Measurements from ENCODE around the gene ZFP62. TPM values are rescaled to one million over a fixed set of nuclear protein-coding genes. Genes with fewer than 3 reads are reported as not detected.

ZFP62 gene
- total RNA-seq, 1 experiment from 2014 or later = 30.7 TPM

DNA sequence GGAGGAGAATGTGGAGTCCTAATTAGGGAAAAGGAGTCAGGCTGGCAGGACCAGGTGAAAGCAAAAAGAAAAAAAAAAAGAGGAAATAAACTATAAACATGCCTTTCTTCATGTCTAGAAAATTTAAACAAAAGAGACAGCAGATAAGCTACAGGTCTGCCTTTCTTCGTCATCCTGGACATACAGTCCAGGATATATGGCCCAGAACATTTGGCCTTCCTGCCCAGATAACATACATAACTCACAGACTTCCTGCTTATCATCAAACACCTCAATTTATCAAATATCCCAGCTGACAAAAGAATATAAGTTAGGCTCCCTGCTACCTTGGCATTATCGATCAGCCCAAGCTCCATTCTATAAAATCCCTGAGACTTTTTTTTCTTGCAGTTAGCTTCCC lies 49.1 kb upstream of the ZFP62 start:
- Histone ChIP-seq H3K4me3 (replicated peaks in 1 of 2; ENCODE audit: low read depth in 1 of 2, low read length in 2 of 2) (no peak overlapping the region), H3K4me1 (ENCODE audit: control insufficient read depth in 1 of 2, insufficient read depth in 2 of 2, low read length in 2 of 2) (no peaks in the 10 kb centered on the region), H2AFZ (ENCODE audit: low read depth, low read length, poor library complexity, severe bottlenecking) (no peak overlapping the region), H3K9me3 (ENCODE audit: control insufficient read depth in 1 of 2, insufficient read depth in 1 of 2, low read depth in 1 of 2, low read length in 2 of 2) (no peaks in the 10 kb centered on the region; a peak in 1 of 4 replicates), H3K27ac (ENCODE audit: low read depth, low read length) (no peak overlapping the region), H3K4me2 (ENCODE audit: low read length) (no peak overlapping the region), H3K79me2 (ENCODE audit: insufficient read depth, low read length) (no peaks in the 10 kb centered on the region), H3K9me2 (ENCODE audit: insufficient read depth) (no peaks in the 10 kb centered on the region), H3K27me3 (ENCODE audit: insufficient read depth, low read length) (no peaks in the 10 kb centered on the region), H3K9ac (ENCODE audit: low read length) (no peak overlapping the region), H4K20me1 (ENCODE audit: insufficient read depth) (no peaks in the 10 kb centered on the region), H3K36me3 (ENCODE audit: control insufficient read depth in 1 of 2, insufficient read depth in 2 of 2, low read length in 2 of 2) (no peaks in the 10 kb centered on the region)
- POLR2A ChIA-PET = no interaction called here
- intact Hi-C loops (cut with micrococcal nuclease) = no loop called here
- RAD21 ChIA-PET (ENCODE audit: low non-redundant PET in 1 of 2, low total read pairs in 2 of 2, uncharacterized antibody in 2 of 2, unreplicated experiment in 2 of 2) = no interaction called here
- TF ChIP-seq SIN3A (IDR thresholded peaks at IDR 0.05; ENCODE audit: low read depth) (no peak), SRF (IDR thresholded peaks at IDR 0.05; ENCODE audit: low read depth) (no peak), EZH2phosphoT487 (IDR thresholded peaks at IDR 0.05; ENCODE audit: borderline replicate concordance) (no peak), FOSL1 (IDR thresholded peaks at IDR 0.05; ENCODE audit: low read depth) (no peak), CBX3 (IDR thresholded peaks at IDR 0.05; ENCODE audit: low read depth) (no peak)
- TF ChIP-seq, protein P1, sequence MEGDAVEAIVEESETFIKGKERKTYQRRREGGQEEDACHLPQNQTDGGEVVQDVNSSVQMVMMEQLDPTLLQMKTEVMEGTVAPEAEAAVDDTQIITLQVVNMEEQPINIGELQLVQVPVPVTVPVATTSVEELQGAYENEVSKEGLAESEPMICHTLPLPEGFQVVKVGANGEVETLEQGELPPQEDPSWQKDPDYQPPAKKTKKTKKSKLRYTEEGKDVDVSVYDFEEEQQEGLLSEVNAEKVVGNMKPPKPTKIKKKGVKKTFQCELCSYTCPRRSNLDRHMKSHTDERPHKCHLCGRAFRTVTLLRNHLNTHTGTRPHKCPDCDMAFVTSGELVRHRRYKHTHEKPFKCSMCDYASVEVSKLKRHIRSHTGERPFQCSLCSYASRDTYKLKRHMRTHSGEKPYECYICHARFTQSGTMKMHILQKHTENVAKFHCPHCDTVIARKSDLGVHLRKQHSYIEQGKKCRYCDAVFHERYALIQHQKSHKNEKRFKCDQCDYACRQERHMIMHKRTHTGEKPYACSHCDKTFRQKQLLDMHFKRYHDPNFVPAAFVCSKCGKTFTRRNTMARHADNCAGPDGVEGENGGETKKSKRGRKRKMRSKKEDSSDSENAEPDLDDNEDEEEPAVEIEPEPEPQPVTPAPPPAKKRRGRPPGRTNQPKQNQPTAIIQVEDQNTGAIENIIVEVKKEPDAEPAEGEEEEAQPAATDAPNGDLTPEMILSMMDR (IDR thresholded peaks at IDR 0.05 in 2 of 3, conservative IDR thresholded peaks at IDR 0.05 in 1 of 3; ENCODE audit: borderline replicate concordance in 1 of 3, insufficient read depth in 1 of 3, low read depth in 2 of 3, low read length in 2 of 3) = no peak
- CTCF ChIA-PET = no interaction called here
- no peak for ATAC-seq
- no peak for DNase-seq (ENCODE audit: low read depth, low spot score)
- no TSS peak for BruUV-seq (replicated peaks)

DNA sequence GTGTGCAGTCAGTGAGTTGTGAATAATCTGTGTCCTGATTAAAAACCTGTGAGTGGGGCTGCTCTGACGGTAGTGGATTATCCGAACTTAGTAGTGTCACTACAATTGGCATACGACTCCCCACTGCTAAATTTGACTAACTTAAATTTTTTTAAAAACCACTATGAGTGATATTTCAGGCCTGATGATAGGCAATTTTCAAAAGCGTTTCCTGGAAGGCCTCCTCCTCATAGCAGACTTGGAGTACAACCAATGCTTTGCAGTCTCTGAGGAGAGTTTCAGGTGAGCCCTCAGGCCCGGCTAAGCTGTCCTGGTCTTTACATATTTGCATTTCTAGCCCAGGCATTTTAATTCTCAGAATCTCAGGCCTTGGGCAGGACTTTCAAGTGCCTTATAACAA lies 48.7 kb upstream of the ZFP62 start:
- Histone ChIP-seq H3K9me2 (ENCODE audit: insufficient read depth) (no peaks in the 10 kb centered on the region), H2AFZ (ENCODE audit: low read depth, low read length, poor library complexity, severe bottlenecking) (no peak overlapping the region), H3K36me3 (ENCODE audit: control insufficient read depth in 1 of 2, insufficient read depth in 2 of 2, low read length in 2 of 2) (no peaks in the 10 kb centered on the region), H4K20me1 (ENCODE audit: insufficient read depth) (no peaks in the 10 kb centered on the region), H3K4me3 (replicated peaks in 1 of 2; ENCODE audit: low read depth in 1 of 2, low read length in 2 of 2) (no peak overlapping the region), H3K4me1 (ENCODE audit: control insufficient read depth in 1 of 2, insufficient read depth in 2 of 2, low read length in 2 of 2) (no peaks in the 10 kb centered on the region), H3K27me3 (ENCODE audit: insufficient read depth, low read length) (no peaks in the 10 kb centered on the region), H3K79me2 (ENCODE audit: insufficient read depth, low read length) (no peaks in the 10 kb centered on the region), H3K27ac (ENCODE audit: low read depth, low read length) (no peak overlapping the region), H3K9me3 (ENCODE audit: control insufficient read depth in 1 of 2, insufficient read depth in 1 of 2, low read depth in 1 of 2, low read length in 2 of 2) (no peaks in the 10 kb centered on the region; a peak in 1 of 4 replicates), H3K9ac (ENCODE audit: low read length) (no peak overlapping the region), H3K4me2 (ENCODE audit: low read length) (no peak overlapping the region)
- RAD21 ChIA-PET (ENCODE audit: low non-redundant PET in 1 of 2, low total read pairs in 2 of 2, uncharacterized antibody in 2 of 2, unreplicated experiment in 2 of 2) = no interaction called here
- CTCF ChIA-PET = no interaction called here
- DNase-seq (ENCODE audit: low read depth, low spot score) (no peak), ATAC-seq (no peak)
- no TSS peak for BruUV-seq (replicated peaks)
- intact Hi-C loops (cut with micrococcal nuclease) = no loop called here
- no peak for TF ChIP-seq EGR1 (IDR thresholded peaks at IDR 0.05; ENCODE audit: low read depth)
- TF ChIP-seq, protein P2, sequence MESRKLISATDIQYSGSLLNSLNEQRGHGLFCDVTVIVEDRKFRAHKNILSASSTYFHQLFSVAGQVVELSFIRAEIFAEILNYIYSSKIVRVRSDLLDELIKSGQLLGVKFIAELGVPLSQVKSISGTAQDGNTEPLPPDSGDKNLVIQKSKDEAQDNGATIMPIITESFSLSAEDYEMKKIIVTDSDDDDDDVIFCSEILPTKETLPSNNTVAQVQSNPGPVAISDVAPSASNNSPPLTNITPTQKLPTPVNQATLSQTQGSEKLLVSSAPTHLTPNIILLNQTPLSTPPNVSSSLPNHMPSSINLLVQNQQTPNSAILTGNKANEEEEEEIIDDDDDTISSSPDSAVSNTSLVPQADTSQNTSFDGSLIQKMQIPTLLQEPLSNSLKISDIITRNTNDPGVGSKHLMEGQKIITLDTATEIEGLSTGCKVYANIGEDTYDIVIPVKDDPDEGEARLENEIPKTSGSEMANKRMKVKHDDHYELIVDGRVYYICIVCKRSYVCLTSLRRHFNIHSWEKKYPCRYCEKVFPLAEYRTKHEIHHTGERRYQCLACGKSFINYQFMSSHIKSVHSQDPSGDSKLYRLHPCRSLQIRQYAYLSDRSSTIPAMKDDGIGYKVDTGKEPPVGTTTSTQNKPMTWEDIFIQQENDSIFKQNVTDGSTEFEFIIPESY (IDR thresholded peaks at IDR 0.05; ENCODE audit: extremely low read depth, insufficient replicate concordance, low read length) = no peak
- TF ChIP-seq RAD21 (IDR thresholded peaks at IDR 0.05; ENCODE audit: low read depth) = no peak
- POLR2A ChIA-PET = no interaction called here
